Prostate gland (tissue), 2 donors: Measurements from ENCODE around the gene SSTR1. TPM values are rescaled to one million over a fixed set of nuclear protein-coding genes. Genes with fewer than 3 reads are reported as not detected.
"Not testable (repeated sequence)": the region's sequence is repeated elsewhere in the genome, so short reads cannot be mapped to it uniquely, and the experiment has no call there.

ENCODE experiments used
- DNase-seq: peaks from one replicate; pipeline ENCODE4 v3.0.0-alpha.2; 2019; ENCODE audit warnings: low spot score
- H3K27ac ChIP-seq, 2 donors: fragments of 200-600 bp; sonication (generic); 2 replicates each; pipeline ENCODE4 v1.5.1; 2017 to 2019
- H3K27me3 ChIP-seq: fragments of 200-600 bp; sonication (generic); replicated peaks from 2 replicates; pipeline ENCODE4 v1.5.1; 2019; ENCODE audit not compliant: insufficient read depth
- H3K36me3 ChIP-seq, 2 donors: fragments of 200-600 bp; sonication (generic); 1 replicate in 1 of 2; 2 replicates in 1 of 2; pipeline versions ENCODE4 v1.5.1 to v1.8.1; 2017 to 2019
- H3K4me1 ChIP-seq: fragments of 200-600 bp; sonication (generic); replicated peaks from 2 replicates; pipeline ENCODE4 v1.5.1; 2019
- H3K4me3 ChIP-seq, 2 donors: fragments of 200-600 bp; sonication (generic); 2 replicates each; pipeline ENCODE4 v1.5.1; 2017 to 2019
- H3K9me3 ChIP-seq: fragments of 200-600 bp; sonication (generic); 2 replicates; pipeline ENCODE4 v1.5.1; 2017
- POLR2A ChIP-seq: fragments of 450-650 bp; IDR thresholded peaks from one replicate; pipeline ENCODE4 v1.6.1; 2016; ENCODE audit warnings: antibody characterized with exemption, mild to moderate bottlenecking
- POLR2AphosphoS5 ChIP-seq: sonication (generic); formaldehyde crosslinking; IDR thresholded peaks from one replicate; pipeline ENCODE4 v1.6.1; 2017; ENCODE audit warnings: antibody characterized with exemption
- WGBS: methylation state at CpG from one replicate; pipeline ENCODE4 v1.1.5; 2018; 5-methylcytosine and 5-hydroxymethylcytosine counted together
- intact Hi-C: fragments of 100-400 bp; cut with DNase I; formaldehyde crosslinking; loops from one replicate; pipeline ENCODE4 v1.14.2; 2022
- total RNA-seq, 2 donors: library from RNA; depleted of rRNA; stranded (reverse); fragments of >200 nt; gene quantifications; one replicate each; pipeline ENCODE4 v1.1.0, GENCODE V29; 2016
- TF ChIP-seq, protein P1 (sequence below), 4 experiments: fragments of 200-600 bp in 2 of 4; fragments of 450-650 bp in 2 of 4; sonication (generic) in 2 of 4; IDR thresholded peaks; 1 replicate in 3 of 4; 2 replicates in 1 of 4; pipeline ENCODE4 v1.5.1; 2016 to 2019; ENCODE audit warnings: antibody characterized with exemption in 4 of 4, mild to moderate bottlenecking in 2 of 4, moderate library complexity in 2 of 4

The SSTR1 gene
- total RNA-seq, 2 donors from 2014 or later, result 0.23 to 0.80 TPM

- Histone ChIP-seq H3K4me1 (no peaks in the 10 kb centered on the region), H3K36me3 (no peaks in the 10 kb centered on the region), H3K27ac (no peak overlapping the region), H3K9me3 (no peaks in the 10 kb centered on the region), H3K27me3 (no peaks in the 10 kb centered on the region), H3K4me3 (no peak overlapping the region)
- 64% methylated on average over 1 of the region's 1 CpG for WGBS
- no peak for DNase-seq
- TF ChIP-seq, protein P1, sequence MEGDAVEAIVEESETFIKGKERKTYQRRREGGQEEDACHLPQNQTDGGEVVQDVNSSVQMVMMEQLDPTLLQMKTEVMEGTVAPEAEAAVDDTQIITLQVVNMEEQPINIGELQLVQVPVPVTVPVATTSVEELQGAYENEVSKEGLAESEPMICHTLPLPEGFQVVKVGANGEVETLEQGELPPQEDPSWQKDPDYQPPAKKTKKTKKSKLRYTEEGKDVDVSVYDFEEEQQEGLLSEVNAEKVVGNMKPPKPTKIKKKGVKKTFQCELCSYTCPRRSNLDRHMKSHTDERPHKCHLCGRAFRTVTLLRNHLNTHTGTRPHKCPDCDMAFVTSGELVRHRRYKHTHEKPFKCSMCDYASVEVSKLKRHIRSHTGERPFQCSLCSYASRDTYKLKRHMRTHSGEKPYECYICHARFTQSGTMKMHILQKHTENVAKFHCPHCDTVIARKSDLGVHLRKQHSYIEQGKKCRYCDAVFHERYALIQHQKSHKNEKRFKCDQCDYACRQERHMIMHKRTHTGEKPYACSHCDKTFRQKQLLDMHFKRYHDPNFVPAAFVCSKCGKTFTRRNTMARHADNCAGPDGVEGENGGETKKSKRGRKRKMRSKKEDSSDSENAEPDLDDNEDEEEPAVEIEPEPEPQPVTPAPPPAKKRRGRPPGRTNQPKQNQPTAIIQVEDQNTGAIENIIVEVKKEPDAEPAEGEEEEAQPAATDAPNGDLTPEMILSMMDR (IDR thresholded peaks at IDR 0.05), result no peak
- no peak for TF ChIP-seq POLR2AphosphoS5
- TF ChIP-seq POLR2A, result no peak
- intact Hi-C loops, result no loop called here
Observed at GRCh38 chr14:38186216-38186615, 21.5 kb upstream of the SSTR1 start.

GRCh38 chr14:38187528-38187927 is 20.2 kb upstream of the SSTR1 start:
- Histone ChIP-seq H3K27me3 (no peaks in the 10 kb centered on the region), H3K9me3 (no peaks in the 10 kb centered on the region), H3K27ac (no peak overlapping the region), H3K4me3 (no peak overlapping the region), H3K36me3 (no peaks in the 10 kb centered on the region), H3K4me1 (no peaks in the 10 kb centered on the region)
- 82% methylated on average over 2 of the region's 2 CpGs for WGBS
- no peak for TF ChIP-seq POLR2AphosphoS5
- no peak for TF ChIP-seq POLR2A
- TF ChIP-seq, protein P1 (IDR thresholded peaks at IDR 0.05), result no peak
- no peak for DNase-seq
- intact Hi-C loops, result no loop called here

GRCh38 chr14:38189930-38190726 is 17.6 kb upstream of the SSTR1 start:
- intact Hi-C loops, result loop anchor here (10.0 kb wide), 1 partner anchor 205 kb away; no protein-coding TSS in a partner anchor
- Histone ChIP-seq H3K9me3 (no peaks in the 10 kb centered on the region), H3K36me3 (no peaks in the 10 kb centered on the region), H3K27ac (no peak overlapping the region), H3K27me3 (no peaks in the 10 kb centered on the region), H3K4me1 (no peaks in the 10 kb centered on the region), H3K4me3 (no peak overlapping the region)
- DNase-seq, result no peak
- TF ChIP-seq POLR2A, result no peak
- TF ChIP-seq, protein P1 (IDR thresholded peaks at IDR 0.05), result no peak
- TF ChIP-seq POLR2AphosphoS5, result no peak
- 90% methylated on average over 4 of the region's 4 CpGs for WGBS

- not testable (repeated sequence) for H3K4me1 ChIP-seq, H3K27me3 ChIP-seq, DNase-seq, H3K9me3 ChIP-seq, H3K36me3 ChIP-seq, H3K4me3 ChIP-seq, H3K27ac ChIP-seq
- intact Hi-C loops, result loop anchor here (10.0 kb wide), 1 partner anchor 206 kb away; no protein-coding TSS in a partner anchor
- 90% methylated on average over 11 of the region's 11 CpGs for WGBS
Observed at GRCh38 chr14:38190846-38191245, 16.9 kb upstream of the SSTR1 start.

DNA sequence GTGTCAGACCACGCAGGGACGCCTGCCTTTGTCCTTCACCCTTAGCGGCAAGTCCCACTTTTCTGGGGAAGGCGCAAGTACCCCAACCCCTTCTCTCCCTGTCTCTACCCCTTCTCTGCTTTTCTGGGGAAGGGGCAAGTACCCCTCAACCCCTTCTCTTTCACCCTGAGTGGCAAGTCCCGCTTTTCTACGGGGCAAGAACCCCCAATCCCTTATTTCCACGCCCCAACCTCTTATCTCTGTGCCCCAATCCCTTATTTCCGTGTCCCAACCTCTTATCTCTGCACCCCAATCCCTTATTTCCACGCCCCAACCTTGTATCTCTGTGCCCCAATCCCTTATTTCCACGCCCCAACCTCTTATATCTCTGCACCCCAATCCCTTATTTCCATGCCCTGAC is 16.2 kb upstream of the SSTR1 start:
- 90% methylated on average over 10 of the region's 10 CpGs for WGBS
- DNase-seq, H3K4me1 ChIP-seq, H3K36me3 ChIP-seq, H3K4me3 ChIP-seq, H3K27me3 ChIP-seq, H3K27ac ChIP-seq, H3K9me3 ChIP-seq: not testable (repeated sequence)
- intact Hi-C loops, result loop anchor here (10.0 kb wide), 1 partner anchor 207 kb away; no protein-coding TSS in a partner anchor
